ENCODE data around the gene GRHPR.

The GRHPR gene

GRCh38 chr9:37471942-37472684 lies 49.6 kb downstream of the GRHPR start (continued):
- TF ChIP-seq ZNF654 (tag by site-specific recombination; IDR thresholded peaks at IDR 0.05; ENCODE audit: low read depth) (no peak), ZNF23 (tag by site-specific recombination; IDR thresholded peaks at IDR 0.05; ENCODE audit: borderline replicate concordance) (no peak), SCRT2 (tag by site-specific recombination; IDR thresholded peaks at IDR 0.05) (no peak), FEZF1 (tag by site-specific recombination; IDR thresholded peaks at IDR 0.05) (no peak), ZNF266 (tag by site-specific recombination; IDR thresholded peaks at IDR 0.05; ENCODE audit: low read depth) (no peak), ZNF16 (tag by site-specific recombination; IDR thresholded peaks at IDR 0.05; ENCODE audit: low read depth) (no peak), ZBTB11 (tag by site-specific recombination; conservative IDR thresholded peaks at IDR 0.05; ENCODE audit: low read depth) (0 out of 2 replicates have a peak, but pooled peaks have one; percentile 34), ZBTB8A (tag by site-specific recombination; IDR thresholded peaks at IDR 0.05) (no peak), ZNF558 (tag by site-specific recombination; IDR thresholded peaks at IDR 0.05) (no peak), ZNF311 (tag by site-specific recombination; IDR thresholded peaks at IDR 0.05; ENCODE audit: borderline replicate concordance) (no peak), ZNF280D (tag by site-specific recombination; IDR thresholded peaks at IDR 0.05) (no peak), HIC1 (tag by site-specific recombination; IDR thresholded peaks at IDR 0.05) (peak; percentile 71), ZNF433 (tag by site-specific recombination; IDR thresholded peaks at IDR 0.05; ENCODE audit: low read depth) (no peak), ZNF488 (tag by site-specific recombination; IDR thresholded peaks at IDR 0.05) (no peak), ZNF214 (tag by site-specific recombination; IDR thresholded peaks at IDR 0.05; ENCODE audit: borderline replicate concordance) (no peak), INSM2 (tag by site-specific recombination; IDR thresholded peaks at IDR 0.05) (no peak), ZSCAN30 (tag by site-specific recombination; IDR thresholded peaks at IDR 0.05) (no peak), OVOL3 (tag by site-specific recombination; IDR thresholded peaks at IDR 0.05) (no peak), KLF17 (tag by site-specific recombination; IDR thresholded peaks at IDR 0.05) (no peak), ZNF776 (tag by site-specific recombination; IDR thresholded peaks at IDR 0.05; ENCODE audit: borderline replicate concordance) (no peak), ZNF830 (tag by site-specific recombination; IDR thresholded peaks at IDR 0.05; ENCODE audit: low read depth) (no peak), ZNF48 (tag by site-specific recombination; IDR thresholded peaks at IDR 0.05) (no peak), IKZF3 (tag by site-specific recombination; IDR thresholded peaks at IDR 0.05) (peak; percentile 40; the same call in 1 of the 2 replicates), SP7 (tag by site-specific recombination; IDR thresholded peaks at IDR 0.05) (0 out of 2 replicates have a peak, but pooled peaks have one; percentile 53), GLI2 (tag by site-specific recombination; IDR thresholded peaks at IDR 0.05; ENCODE audit: borderline replicate concordance, low read depth) (no peak), ZNF530 (tag by site-specific recombination; IDR thresholded peaks at IDR 0.05; ENCODE audit: low read depth) (no peak), MZF1 (tag by site-specific recombination; IDR thresholded peaks at IDR 0.05; ENCODE audit: borderline replicate concordance) (no peak)
